NCI-H82 treated with DMSO at 0.1 percent for 48 hours (cell line): Measurements from ENCODE around the gene NBAS.
A peak's percentile ranks its signal among the peaks of the same experiment; 100 is the strongest.

Experiments used
- DNase-seq: peaks from one replicate; lab custom pipeline; 2025; ENCODE audit not compliant: unreplicated experiment; lab: John Stamatoyannopoulos, UW

Gene NBAS

DNA sequence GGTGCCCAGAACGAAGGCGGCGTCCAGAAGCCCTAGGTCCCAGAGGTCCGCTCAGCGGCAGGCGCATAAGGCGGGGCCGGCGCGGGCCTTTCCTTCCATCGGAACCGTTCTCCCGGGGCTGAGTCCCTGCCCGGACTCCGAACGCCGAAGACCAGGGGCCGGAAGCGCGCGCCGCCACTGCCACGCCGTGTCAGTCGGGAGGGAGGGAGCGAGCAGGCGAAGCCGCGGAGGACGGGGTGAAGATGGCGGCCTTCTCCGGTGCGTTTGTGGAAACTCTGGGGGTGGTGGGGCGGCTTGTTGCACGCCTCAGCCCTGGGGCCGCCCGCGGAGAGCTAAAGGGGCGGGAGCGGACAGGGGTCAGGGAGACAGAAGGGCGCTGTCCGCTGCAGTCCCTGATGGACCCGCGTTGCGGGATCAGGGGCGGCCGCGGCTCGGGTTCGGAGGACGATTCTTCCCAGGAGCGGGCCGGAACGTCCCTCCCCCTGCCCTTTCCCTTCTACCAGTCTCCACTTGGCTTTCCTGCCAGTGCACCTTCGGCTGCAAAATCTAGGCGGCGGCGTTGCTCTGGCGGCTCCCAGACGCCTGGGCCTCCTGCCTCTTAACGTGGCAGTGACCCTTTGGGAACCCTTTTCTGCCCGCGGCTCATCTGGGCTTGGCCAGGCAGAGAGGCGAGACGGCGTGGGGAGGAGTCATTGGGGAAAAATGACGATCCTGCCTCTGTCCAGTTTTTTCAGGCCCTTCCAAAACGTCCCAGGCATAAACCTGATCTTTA, 30.7 kb upstream of the NBAS start, which contains the start of gene DDX1:
Gene DDX1, plus strand, starts transcription at position 177 of the 772 bp plus-strand sequence. Its CDS starts 66 bp downstream, at position 243.
- peak; percentile 74 for DNase-seq

DNA sequence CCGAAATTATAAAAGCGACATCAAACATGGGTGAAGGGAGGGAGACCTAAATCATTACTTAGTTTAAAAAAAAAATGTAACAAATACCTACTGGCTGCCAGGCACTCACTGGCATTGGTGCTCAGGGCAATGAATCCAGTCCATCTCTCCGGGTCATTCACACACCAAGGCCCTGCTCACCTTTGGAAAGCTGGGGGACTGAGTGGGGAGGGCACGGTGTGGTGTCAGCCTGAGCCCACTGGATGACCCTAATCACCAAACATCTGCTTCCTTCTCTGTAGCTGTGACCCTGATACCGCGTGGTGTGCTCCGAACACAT, 30.2 kb upstream of the NBAS start:
- DNase-seq, result no peak

DNA sequence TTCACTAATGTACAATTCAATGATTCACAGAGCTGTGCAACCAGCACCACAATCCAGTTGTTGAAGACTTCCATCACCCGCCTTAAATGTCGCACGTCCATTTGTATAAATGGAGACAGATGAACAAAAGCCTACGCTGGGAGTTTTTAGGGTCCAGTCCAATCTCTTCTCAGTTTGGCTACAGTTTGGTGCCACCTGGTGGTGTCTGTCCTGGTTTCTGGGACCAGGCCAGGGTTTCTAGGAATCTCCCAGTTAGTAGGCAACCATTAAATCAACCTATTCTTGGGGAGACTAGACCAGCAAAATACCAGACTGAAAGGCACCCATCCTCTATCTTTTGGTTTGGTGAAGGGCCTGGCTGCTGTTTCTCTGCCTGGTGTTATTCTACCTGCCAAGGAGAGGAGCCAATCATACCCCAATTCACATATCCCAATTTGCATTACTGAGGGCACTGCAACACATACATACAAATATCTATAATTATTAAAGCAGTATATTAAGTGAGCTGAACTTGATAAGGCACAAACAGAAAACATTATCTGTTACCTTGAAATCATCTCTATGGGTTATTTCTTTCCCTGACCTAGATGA, 27.3 kb upstream of the NBAS start:
- DNase-seq, result peak; percentile 62

DNA sequence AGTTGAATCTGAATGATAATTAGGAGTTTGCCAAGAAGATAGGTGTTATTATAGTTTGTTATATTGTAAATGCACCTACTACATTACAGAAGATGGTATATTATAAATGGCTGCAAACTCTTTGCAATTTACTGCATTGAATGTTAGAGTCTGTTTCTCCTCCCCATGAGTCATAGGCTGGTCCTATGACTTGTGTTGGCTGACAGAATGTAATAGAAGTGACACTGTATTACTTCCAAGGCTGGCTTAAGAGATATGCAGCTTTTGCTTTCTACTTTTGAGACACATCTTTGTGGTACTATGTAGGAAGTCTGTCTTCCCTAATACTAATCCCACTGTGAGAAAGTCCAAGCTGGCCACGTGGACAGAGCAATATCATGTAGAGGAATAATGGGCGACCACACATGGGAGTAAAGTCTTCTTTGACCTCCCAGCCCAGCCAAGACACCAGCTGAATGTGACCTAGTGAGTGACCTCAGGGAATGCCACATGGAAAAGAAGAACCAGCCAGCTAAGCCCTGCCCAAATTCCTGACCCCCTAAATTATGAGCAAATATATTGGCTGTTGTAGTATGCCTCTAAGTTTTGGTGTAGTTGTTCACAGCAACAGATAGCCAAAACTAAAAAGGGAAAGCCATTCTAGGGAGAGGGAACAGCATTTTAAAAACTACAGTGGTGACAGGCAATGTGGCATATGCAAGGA, 23.8 kb upstream of the NBAS start:
- DNase-seq, result no peak

DNA sequence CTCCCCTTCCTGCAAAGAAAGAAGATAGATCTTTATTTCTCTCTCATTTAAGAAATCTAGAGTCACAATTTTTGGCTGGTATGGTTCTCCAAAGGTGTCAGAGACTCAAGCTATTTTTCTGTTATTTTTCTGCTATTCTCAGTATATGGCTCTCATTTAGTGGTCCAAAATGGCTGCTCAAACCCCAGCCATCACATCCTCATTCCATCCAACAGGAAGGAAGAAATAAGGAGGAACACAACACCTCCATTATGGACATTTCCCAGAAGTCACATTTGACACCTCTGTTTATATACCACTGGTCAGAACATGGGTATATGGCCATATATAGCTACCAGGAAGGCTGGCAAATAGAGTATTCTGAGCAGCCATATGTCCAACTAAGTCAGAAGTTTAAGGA, 23.2 kb upstream of the NBAS start:
- no peak for DNase-seq

DNA sequence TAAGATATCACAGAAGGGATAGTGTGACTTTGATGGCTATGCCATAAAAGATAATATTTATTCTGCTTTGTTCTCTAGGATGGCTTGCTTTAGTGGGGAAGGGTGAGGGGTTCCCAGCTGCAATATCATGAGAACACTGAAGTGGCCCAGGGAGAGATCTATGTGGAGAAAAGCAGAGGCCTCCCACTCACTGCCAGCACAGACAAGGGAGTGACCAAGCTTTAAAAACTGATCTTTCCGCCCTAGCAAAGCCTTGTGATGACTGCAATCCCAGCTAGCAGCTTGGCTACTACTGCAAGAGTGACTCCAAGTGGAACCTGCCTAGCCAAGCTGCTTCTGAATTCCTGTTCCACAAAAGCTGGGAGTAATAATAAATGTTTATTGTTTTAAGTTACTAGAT, 22.7 kb upstream of the NBAS start:
- no peak for DNase-seq

DNA sequence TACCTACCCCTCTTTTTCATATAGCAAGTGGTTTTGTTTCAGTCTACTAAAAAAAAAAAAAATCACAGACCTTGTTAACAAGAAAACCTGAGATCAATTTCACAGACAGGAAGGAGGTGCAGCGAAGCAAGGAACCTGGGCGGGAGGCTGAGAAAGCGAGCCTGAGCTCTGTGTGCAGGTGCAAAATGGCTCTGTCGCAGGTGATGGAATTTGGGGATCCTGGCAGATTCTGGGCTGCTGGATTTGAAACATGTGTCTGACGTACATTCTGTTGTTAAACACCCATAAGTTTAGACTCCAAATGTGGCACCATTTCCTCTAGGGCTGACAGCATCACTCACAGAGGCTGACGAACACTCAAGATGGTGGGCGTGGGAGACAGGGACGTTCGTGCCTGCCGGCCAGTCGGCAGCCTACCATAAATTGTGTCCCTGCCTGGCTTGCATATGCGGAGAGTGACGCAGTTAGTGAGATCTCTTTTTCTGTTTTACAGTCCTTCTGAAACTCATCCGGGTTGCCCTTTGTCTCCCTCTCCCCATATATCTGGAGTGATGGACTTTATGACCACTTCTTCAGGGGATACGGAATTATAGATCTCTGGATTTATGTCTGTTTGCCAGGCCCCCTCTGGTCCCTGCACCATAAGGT, 21.7 kb upstream of the NBAS start:
- no peak for DNase-seq

DNA sequence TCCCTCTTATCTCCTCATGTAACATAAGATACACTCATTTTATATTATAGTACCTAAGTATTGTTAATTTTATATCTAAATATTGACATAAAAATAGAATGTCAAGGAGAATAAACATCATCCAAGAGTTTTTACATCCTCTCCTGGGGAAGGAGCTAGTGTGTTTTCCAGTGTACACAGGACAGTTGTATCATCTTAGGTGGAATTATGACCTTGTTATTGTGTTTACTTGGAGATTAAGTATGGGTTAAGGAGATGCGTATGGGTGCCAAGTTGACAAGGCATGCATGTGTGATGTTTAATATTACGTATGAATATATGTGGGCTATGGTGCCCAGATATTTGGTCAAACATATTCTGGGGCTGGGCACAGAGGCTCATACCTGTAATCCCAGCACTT, 19.3 kb upstream of the NBAS start:
- DNase-seq, result no peak

DNA sequence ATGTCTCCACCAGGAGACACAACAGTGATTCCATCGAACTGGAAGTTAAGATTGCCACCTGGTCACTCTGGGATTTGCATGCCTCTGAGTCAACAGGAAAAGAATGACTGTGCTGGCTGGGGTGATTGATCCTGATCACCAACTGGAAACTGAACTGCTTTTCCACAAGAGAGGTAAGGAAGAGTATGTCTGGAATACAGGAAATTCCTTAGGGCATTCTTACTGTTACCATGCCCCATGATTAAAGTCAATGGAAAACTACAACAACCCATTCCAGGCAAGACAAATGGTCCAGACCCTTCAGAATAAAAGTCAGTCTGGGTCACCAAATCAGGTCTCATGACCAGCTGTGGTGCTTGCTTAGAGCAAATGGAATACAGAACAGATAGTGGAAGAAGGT, 18.5 kb upstream of the NBAS start:
- DNase-seq, result no peak

DNA sequence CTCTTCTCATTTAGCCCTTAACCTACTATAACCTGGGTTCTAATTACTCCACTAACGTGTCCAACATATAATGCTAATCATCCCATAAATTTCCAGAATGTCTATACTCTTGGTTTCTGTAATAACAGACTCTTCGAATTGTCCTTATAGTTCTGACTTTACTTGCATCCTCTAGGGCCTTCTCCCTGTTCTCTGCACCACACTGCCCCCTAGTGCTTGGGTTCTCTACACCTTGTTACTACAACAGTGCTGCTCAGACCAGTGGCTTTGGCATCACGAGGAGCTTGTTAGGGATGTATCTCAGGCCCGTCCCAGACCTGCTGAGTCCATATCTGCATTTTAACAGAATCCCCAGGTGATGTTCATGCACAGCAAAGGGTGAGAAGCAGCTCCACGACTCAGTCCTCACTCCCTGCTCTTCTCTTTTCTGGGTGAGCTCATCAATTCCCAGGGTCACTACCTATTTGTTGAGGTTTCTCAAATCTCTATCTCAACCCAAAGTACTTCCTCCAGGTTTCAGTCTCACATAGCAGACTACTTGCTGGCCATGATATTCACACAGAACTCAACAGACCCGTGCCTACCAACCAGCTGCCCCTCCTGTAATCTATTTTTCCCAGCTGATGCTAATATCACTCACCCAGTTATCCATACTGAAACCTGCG, 16.1 kb upstream of the NBAS start:
- peak; percentile 81 for DNase-seq

DNA sequence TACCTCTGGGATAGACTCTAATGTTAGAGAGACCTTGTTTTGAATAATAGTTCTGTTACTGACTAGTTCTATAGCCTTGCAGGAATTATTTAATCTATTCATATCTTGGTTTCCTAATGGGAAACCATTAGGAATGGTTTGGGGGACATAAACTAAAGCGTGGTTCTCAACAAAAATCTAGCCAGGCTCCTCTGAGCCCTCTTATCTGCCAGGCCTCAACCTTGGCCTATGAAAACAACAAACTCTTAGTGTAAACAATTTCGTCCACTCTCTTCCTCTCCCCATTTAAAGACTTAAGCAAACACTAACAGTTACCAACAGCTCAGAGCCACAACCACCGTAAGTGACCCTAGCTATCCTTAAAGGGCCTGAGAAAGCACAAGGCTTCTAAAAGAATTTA, 10.6 kb upstream of the NBAS start:
- no peak for DNase-seq

DNA sequence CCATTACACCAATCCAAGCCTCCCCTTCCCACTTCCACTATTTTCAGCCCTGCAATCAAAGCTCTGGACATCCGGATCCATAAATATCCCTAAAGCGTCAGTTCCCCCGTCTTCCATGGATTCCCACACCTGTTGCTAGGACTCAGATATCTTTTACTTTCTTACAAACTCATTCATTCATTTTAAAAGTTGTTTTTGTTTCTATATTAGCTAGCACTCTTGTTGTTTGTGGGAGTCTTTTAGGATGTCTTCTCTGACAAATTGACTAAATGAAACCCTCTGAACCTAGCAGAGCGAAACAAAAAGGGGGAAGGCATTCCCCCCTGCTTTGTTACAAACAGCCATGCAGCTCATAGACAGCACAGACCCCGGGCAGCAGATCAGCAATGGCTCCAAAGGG, 9.0 kb upstream of the NBAS start:
- DNase-seq, result no peak

DNA sequence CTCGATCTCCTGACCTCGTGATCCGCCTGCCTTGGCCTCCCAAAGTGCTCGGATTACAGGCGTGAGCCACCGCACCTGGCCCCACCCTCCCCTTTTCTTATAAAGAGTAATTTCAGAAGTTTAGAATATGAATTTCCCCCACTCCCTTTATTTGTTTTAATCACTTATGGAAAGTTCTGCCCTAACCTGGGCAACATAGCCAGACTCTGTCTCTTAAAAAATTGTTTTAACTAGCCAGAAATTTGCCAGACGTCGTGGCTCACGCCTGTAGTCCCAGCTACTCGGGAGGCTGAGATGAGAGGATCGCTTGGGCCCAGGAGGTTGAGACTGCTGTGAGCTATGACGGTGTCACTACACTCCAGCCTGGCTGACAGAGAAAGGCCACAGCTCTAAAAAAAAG, 7.7 kb upstream of the NBAS start:
- DNase-seq, result no peak

DNA sequence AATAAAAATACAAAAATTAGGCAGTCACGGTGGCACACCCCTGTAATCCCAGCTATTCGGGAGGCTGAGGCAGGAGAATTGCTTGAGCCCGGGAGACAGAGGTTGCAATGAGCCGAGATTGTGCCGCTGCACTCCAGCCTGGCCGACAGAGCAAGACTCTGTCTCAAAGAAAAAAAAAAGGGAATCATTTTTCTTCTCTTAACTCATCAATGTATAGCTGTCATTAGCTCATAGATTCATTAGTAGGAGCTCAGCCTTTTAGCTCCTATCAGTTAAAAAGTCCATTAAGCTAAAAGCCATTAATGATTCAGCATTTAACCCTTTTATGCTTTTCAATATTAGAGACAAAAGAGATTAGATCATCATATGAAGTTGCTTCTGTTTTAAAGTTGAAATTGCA, 5.8 kb upstream of the NBAS start:
- DNase-seq, result no peak

DNA sequence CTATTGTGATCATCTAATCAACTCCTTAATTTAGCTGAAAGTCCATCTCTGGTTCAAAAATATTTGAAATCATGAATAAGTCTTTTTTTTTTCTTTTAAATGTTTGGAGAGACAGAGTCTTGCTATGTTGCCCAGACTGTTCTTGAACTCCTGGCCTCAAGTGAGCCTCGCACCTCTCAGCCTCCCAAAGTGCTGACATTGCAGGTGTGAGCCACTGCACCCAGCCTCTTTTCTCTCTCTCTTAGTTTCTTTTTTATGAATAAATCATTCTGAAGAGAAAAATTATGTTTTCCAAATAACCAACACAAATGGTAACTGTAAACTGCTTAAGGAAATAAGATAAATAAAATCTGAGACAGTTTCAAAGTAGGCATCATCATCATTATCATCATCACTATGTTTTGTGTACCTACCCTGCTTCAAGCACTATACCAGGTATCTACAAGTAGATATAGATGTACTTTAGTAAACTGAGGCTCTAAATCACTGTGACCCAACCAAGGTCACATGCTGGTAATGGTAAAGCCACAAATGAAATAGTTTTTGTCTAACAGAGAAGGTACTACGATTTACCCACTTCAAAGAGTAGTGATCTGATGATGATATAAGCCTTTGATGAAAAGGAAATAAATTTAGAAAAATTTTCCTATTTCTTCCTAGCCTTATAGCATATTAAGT, 5.0 kb upstream of the NBAS start:
- DNase-seq, result no peak

DNA sequence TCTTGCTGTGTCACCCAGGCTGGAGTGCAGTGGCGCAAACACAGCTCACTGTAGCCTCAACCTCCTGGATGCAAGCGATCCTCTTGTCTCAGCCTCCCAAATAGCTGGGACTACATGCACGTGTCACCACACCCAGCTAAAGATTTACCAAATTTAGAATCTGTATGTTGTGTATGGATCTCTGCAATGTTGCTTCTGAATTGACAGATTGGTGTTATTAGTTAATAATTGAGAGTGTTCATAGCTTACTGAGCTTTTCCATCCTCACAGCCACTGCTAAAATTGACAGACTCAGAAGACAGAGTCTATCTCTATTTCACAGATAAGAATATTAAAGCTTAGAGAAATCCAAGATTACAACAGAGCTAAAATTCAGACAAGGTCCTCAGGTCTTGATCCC, 4.3 kb upstream of the NBAS start:
- DNase-seq, result no peak

DNA sequence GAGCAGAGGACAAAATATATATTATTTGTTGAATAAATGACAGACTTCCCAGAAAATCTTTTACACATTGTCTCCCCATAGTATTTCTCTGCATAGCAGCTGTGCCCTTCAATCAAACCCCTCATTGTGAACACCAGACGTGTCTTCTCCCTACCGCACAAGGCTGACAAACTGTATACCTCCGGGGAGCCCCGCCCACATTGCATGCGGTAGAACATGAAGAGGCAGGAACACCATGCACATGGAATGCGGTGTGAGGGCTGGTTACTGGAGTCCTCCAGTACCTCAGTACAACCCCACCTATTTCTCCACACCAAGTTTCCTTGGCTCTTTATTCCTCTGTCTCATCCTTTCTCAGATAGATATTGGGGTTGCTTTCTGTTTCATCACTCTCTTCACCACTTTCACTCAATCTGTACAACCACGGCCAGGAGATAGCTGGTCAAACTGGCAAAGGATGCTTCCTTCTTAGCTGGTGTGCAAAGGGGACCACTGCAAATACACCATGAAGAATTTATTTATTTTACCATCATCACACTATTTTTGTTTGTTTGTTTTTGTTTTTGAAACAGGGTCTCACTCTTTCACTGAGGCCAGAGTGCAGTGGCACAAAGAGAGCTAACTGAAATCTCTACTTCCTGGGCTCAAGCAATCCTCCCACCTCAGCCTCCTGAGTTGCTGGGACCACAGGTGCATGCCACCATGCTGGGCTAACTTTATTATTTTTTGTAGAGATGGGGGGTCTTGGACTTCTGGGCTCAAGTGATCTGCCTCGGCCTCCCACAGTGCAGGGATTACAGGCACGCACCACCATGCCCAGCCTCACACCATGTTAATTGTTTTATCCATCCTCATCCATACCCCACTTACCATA, 2.3 kb upstream of the NBAS start:
- DNase-seq, result no peak

DNA sequence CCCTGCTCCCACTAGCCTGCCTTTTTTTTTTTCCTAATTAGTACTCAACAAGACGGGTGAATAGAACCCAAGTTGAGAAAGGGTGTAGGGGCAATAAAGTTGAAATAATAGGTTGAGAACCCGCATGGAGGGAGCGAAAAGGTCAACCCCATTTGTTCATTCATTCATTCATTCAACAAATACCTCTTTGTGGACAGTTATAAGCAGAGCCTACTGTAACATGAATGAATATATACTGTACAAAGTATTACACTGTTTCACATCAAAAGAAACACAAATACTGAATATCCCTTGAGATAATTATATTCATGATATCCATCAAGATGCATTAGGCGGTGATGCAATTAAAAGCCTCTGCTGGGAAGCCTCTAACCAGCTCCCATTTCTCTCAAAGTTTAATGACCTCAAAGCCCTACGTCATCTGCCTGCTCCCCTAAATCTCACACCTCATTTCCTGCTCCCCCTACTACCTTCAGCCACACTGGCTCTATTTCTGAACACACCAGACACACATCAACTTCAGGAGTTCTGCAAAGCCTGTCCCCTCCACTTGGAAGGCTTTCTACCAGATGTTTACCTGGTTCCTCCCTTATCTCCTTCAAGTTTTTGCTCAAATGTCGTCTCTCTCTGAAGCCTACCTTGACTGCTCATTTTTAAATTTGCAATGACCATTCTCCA, 1.4 kb upstream of the NBAS start:
- DNase-seq, result no peak

DNA sequence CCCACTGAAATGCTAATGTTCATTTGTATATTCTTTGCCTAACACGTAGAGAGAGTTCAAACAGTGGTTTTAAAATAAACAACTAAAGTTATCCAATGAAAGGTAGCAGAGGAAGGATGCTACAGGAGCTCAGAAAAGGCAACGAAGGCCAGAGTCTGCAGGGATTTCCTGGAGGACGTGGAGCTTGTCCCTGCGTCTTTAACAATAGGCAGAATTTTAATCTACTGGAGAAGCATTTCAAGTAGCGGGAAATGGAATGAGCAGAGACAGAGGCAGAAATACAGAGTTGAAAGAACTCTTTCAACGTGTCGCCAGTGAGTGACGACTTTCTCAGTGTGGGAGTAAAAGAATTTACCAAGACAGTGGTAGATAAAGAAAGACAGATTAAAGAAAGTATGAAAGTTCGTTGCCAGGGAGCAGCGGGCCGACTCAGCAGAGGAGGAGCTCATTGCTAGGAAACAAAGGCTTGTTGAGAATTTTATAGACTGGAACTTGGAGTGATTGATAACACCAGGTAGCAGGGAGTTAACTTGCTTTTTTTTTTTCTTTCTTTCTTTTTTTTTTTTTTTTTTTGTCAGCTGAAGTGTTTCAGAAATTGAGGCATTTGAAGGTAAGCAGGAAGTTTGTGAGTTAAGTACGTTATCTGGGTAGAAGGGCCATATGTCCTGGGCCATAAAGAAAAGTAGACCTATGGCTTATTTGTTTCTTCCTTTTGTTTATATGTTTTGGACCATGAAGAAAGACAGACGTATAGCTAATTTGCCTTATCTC, 625 bp upstream of the NBAS start:
- peak; percentile 46 for DNase-seq
